Measurements from ENCODE around the gene SPECC1L.

- no peak for TF ChIP-seq POLR2A (IDR thresholded peaks at IDR 0.05)
- TF ChIP-seq, protein P1, sequence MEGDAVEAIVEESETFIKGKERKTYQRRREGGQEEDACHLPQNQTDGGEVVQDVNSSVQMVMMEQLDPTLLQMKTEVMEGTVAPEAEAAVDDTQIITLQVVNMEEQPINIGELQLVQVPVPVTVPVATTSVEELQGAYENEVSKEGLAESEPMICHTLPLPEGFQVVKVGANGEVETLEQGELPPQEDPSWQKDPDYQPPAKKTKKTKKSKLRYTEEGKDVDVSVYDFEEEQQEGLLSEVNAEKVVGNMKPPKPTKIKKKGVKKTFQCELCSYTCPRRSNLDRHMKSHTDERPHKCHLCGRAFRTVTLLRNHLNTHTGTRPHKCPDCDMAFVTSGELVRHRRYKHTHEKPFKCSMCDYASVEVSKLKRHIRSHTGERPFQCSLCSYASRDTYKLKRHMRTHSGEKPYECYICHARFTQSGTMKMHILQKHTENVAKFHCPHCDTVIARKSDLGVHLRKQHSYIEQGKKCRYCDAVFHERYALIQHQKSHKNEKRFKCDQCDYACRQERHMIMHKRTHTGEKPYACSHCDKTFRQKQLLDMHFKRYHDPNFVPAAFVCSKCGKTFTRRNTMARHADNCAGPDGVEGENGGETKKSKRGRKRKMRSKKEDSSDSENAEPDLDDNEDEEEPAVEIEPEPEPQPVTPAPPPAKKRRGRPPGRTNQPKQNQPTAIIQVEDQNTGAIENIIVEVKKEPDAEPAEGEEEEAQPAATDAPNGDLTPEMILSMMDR (IDR thresholded peaks at IDR 0.05) = no peak
These were observed 119.5 kb downstream of the SPECC1L start for GRCh38 chr22:24390156-24390555.

All from uterus (tissue), 2 donors.